HepG2 (cell line): ENCODE results near the gene TUT1. TPM values are rescaled to one million over a fixed set of nuclear protein-coding genes. Genes with fewer than 3 reads are reported as not detected.
A peak's percentile ranks its signal among the peaks of the same experiment; 100 is the strongest.

Experiments
- ISL2 ChIP-seq: sonication (generic); formaldehyde crosslinking; IDR thresholded peaks from 2 replicates; pipeline ENCODE4 v1.5.0; 2020; ENCODE audit warnings: missing genetic modification reagents
- KLF15 ChIP-seq: sonication (generic); formaldehyde crosslinking; IDR thresholded peaks from 2 replicates; pipeline ENCODE4 v1.8.1; 2023; ENCODE audit warnings: borderline replicate concordance, mild to moderate bottlenecking, inconsistent platforms, missing genetic modification reagents, mixed read lengths
- NAIF1 ChIP-seq: sonication (generic); formaldehyde crosslinking; IDR thresholded peaks from 2 replicates; pipeline ENCODE4 v1.5.0; 2020; ENCODE audit warnings: mild to moderate bottlenecking, missing genetic modification reagents, borderline replicate concordance
- NBN ChIP-seq: fragments of 450-650 bp; conservative IDR thresholded peaks from 2 replicates; pipeline ENCODE4 v1.6.1; 2017
- NR0B2 ChIP-seq: sonication (generic); formaldehyde crosslinking; IDR thresholded peaks from 2 replicates; pipeline ENCODE4 v1.4.0; 2020; ENCODE audit warnings: mild to moderate bottlenecking, missing genetic modification reagents
- NRL ChIP-seq: sonication (generic); formaldehyde crosslinking; IDR thresholded peaks from 2 replicates; pipeline ENCODE4 v1.5.0; 2020; ENCODE audit warnings: missing genetic modification reagents, mild to moderate bottlenecking, moderate library complexity, borderline replicate concordance
- POLR2G ChIP-seq: fragments of 200-400 bp; formaldehyde crosslinking; IDR thresholded peaks from 2 replicates; pipeline ENCODE4 v1.6.1; 2018; ENCODE audit warnings: mild to moderate bottlenecking, low read depth, low read length, moderate library complexity
- RFX3 ChIP-seq: IDR thresholded peaks from 2 replicates; pipeline ENCODE4 v1.6.1; 2016; ENCODE audit warnings: missing biosample characterization, missing genetic modification reagents
- RNF2 ChIP-seq: fragments of 450-650 bp; conservative IDR thresholded peaks from 2 replicates; pipeline ENCODE4 v1.6.1; 2016; ENCODE audit warnings: low read depth
- ZC3H4 ChIP-seq: sonication (generic); formaldehyde crosslinking; IDR thresholded peaks from 2 replicates; pipeline ENCODE4 v1.4.0; 2020; ENCODE audit warnings: missing genetic modification reagents, borderline replicate concordance
- ZFP62 ChIP-seq: sonication (generic); formaldehyde crosslinking; IDR thresholded peaks from 2 replicates; pipeline ENCODE4 v1.4.0; 2020; ENCODE audit warnings: missing genetic modification reagents
- ZMAT3 ChIP-seq: sonication (generic); formaldehyde crosslinking; conservative IDR thresholded peaks from 2 replicates; pipeline ENCODE4 v1.7.0; 2021; ENCODE audit warnings: missing genetic modification reagents
- ZNF562 ChIP-seq: sonication (generic); formaldehyde crosslinking; IDR thresholded peaks from 2 replicates; pipeline ENCODE4 v1.8.0; 2022; ENCODE audit warnings: missing genetic modification reagents, borderline replicate concordance
- ZNF609 ChIP-seq: sonication (generic); formaldehyde crosslinking; IDR thresholded peaks from 2 replicates; pipeline ENCODE4 v1.4.0; 2020; ENCODE audit warnings: mild to moderate bottlenecking, missing genetic modification reagents, borderline replicate concordance
- ZNF619 ChIP-seq: sonication (generic); formaldehyde crosslinking; IDR thresholded peaks from 2 replicates; pipeline ENCODE4 v1.4.0; 2020; ENCODE audit warnings: mild to moderate bottlenecking, missing genetic modification reagents
- ZNF691 ChIP-seq: sonication (generic); formaldehyde crosslinking; IDR thresholded peaks from 2 replicates; pipeline ENCODE4 v1.4.0; 2020; ENCODE audit warnings: missing genetic modification reagents, low read depth, mild to moderate bottlenecking, borderline replicate concordance
- ZNF772 ChIP-seq: sonication (generic); formaldehyde crosslinking; IDR thresholded peaks from 2 replicates; pipeline ENCODE4 v1.5.0; 2020; ENCODE audit warnings: mild to moderate bottlenecking, missing genetic modification reagents
- ZNF784 ChIP-seq: sonication (generic); formaldehyde crosslinking; IDR thresholded peaks from 2 replicates; pipeline ENCODE4 v1.5.1; 2020; ENCODE audit warnings: missing genetic modification reagents, mild to moderate bottlenecking, borderline replicate concordance
- polyA plus RNA-seq, 8 experiments: library from polyadenylated mRNA; depleted of rRNA in 3 of 8; stranded (reverse) in 7 of 8; unstranded in 1 of 8; fragments of >200 nt; fragmentation: Illumina TruSeq in 4 of 8; extraction: Trizol in 4 of 8; gene quantifications; 2 replicates each; pipeline versions ENCODE4 v1.2.1 to v1.2.3, GENCODE V29; 2011 to 2016; ENCODE audit warnings: low read depth in 4 of 8, missing spikeins in 1 of 8, mixed read lengths in 1 of 8; ENCODE audit not compliant: insufficient read depth in 1 of 8
- total RNA-seq, 5 experiments: library from RNA; depleted of rRNA; stranded (reverse); fragments of >200 nt; fragmentation: Illumina TruSeq; extraction: Trizol; gene quantifications; 2 replicates each; pipeline ENCODE4 v1.2.3, GENCODE V29; 2016; ENCODE audit warnings: low read depth in 1 of 5
- TF ChIP-seq, protein P1 (sequence below): sonication (generic); formaldehyde crosslinking; IDR thresholded peaks from 2 replicates; pipeline ENCODE4 v1.4.0; 2020; ENCODE audit warnings: missing genetic modification reagents
- TF ChIP-seq, protein P2 (sequence below): sonication (generic); formaldehyde crosslinking; IDR thresholded peaks from 2 replicates; pipeline ENCODE4 v1.4.0; 2020; ENCODE audit warnings: low read depth, mild to moderate bottlenecking, missing genetic modification reagents

TUT1 gene
- total and polyA plus RNA-seq, 2 of the 13 experiments (the other 11 are each of a cell fraction or from before 2014, with no cell fraction given), result 9.7 to 14.3 TPM

GRCh38 chr11:62573592-62574362, 17.5 kb downstream of the TUT1 start, which contains the start of gene EEF1G (continued):
- TF ChIP-seq ZNF609 (no peak; the same call in 1 of the 2 replicates), ZNF691 (CRISPR knock-in tag) (0 out of 2 replicates have a peak, but pooled peaks have one; percentile 16), ZNF772 (CRISPR knock-in tag) (peak; percentile 24), NR0B2 (CRISPR knock-in tag) (no peak), NRL (CRISPR knock-in tag) (peak; percentile 92; the same call in 1 of the 2 replicates), ISL2 (CRISPR knock-in tag) (peak; percentile 22; the same call in 1 of the 2 replicates), ZNF784 (CRISPR knock-in tag) (no peak), RNF2 (no peak), ZC3H4 (CRISPR knock-in tag) (no peak), ZNF619 (0 out of 2 replicates have a peak, but pooled peaks have one; percentile 47), NAIF1 (CRISPR knock-in tag) (peak; percentile 88), KLF15 (CRISPR knock-in tag) (no peak; the same call in 1 of the 2 replicates), ZFP62 (no peak), POLR2G (peak; percentile 93), NBN (no peak), ZMAT3 (CRISPR knock-in tag) (0 out of 2 replicates have a peak, but pooled peaks have one; percentile 51), RFX3 (no peak), ZNF562 (CRISPR knock-in tag) (no peak)
- TF ChIP-seq, protein P1, sequence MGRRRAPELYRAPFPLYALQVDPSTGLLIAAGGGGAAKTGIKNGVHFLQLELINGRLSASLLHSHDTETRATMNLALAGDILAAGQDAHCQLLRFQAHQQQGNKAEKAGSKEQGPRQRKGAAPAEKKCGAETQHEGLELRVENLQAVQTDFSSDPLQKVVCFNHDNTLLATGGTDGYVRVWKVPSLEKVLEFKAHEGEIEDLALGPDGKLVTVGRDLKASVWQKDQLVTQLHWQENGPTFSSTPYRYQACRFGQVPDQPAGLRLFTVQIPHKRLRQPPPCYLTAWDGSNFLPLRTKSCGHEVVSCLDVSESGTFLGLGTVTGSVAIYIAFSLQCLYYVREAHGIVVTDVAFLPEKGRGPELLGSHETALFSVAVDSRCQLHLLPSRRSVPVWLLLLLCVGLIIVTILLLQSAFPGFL (CRISPR knock-in tag), result no peak
- TF ChIP-seq, protein P2, sequence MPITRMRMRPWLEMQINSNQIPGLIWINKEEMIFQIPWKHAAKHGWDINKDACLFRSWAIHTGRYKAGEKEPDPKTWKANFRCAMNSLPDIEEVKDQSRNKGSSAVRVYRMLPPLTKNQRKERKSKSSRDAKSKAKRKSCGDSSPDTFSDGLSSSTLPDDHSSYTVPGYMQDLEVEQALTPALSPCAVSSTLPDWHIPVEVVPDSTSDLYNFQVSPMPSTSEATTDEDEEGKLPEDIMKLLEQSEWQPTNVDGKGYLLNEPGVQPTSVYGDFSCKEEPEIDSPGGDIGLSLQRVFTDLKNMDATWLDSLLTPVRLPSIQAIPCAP, result no peak
